RWPE1 (cell line): ENCODE measurements around the gene SNCG.
"Not testable (repeated sequence)": the region's sequence is repeated elsewhere in the genome, so short reads cannot be mapped to it uniquely, and the experiment has no call there.

Experiments used
- CTCF ChIA-PET: fragments of 350-600 bp; sonication (Branson Sonifier 250); formaldehyde crosslinking; extraction: SDS; loops from one replicate; lab custom pipeline; 2021; lab: Yijun Ruan, JAX
- POLR2A ChIA-PET: fragments of 400-600 bp; formaldehyde crosslinking; extraction: SDS; loops from one replicate; lab custom pipeline; 2020; ENCODE audit warnings: antibody characterized with exemption; ENCODE audit not compliant: low non-redundant PET; lab: Yijun Ruan, JAX
- DNase-seq: peaks from one replicate; pipeline ENCODE4 v3.0.0; 2012; ENCODE audit warnings: low spot score
- H3K27ac ChIP-seq: fragments of 450-650 bp; 2 replicates; pipeline ENCODE4 v1.5.1; 2017
- CTCF ChIP-seq: fragments of 450-650 bp; conservative IDR thresholded peaks from 2 replicates; pipeline ENCODE4 v1.5.1; 2017; ENCODE audit warnings: low read depth, mild to moderate bottlenecking

The SNCG gene

GRCh38 chr10:86971232-86971991 is 13.0 kb downstream of the SNCG start:
- ChIA-PET CTCF (interaction anchor here (0.7 to 3.2 kb wide), 3 partner anchors 11 to 67 kb away, joined by 3 to 21 read pairs (median 4); no protein-coding TSS in a partner anchor), POLR2A (interaction anchor here (0.6 to 1.1 kb wide), 5 partner anchors 13 to 231 kb away, joined by 3 to 11 read pairs (median 4); partner anchors contain the start of genes SHLD2 and SNCG)
- DNase-seq = peak; percentile 94
- peak overlapping the region; percentile 100 for H3K27ac ChIP-seq
- TF ChIP-seq CTCF = no peak

GRCh38 chr10:86972613-86973380 is 14.4 kb downstream of the SNCG start:
- ChIA-PET CTCF (no interaction called here), POLR2A (no interaction called here)
- H3K27ac ChIP-seq = peak overlapping the region; percentile 100
- no peak for TF ChIP-seq CTCF
- no peak for DNase-seq

- POLR2A ChIA-PET = interaction anchor here (0.7 kb wide), 1 partner anchor 62 kb away, joined by 3 read pairs; no protein-coding TSS in a partner anchor
- DNase-seq = peak; percentile 36
- CTCF ChIA-PET = interaction anchor here (0.6 to 0.7 kb wide), 2 partner anchors 246 to 559 kb away, joined by 3 read pairs; no protein-coding TSS in a partner anchor
- TF ChIP-seq CTCF = no peak
- H3K27ac ChIP-seq = no peak overlapping the region
Observed at GRCh38 chr10:86974484-86974883, 16.1 kb downstream of the SNCG start.

DNA sequence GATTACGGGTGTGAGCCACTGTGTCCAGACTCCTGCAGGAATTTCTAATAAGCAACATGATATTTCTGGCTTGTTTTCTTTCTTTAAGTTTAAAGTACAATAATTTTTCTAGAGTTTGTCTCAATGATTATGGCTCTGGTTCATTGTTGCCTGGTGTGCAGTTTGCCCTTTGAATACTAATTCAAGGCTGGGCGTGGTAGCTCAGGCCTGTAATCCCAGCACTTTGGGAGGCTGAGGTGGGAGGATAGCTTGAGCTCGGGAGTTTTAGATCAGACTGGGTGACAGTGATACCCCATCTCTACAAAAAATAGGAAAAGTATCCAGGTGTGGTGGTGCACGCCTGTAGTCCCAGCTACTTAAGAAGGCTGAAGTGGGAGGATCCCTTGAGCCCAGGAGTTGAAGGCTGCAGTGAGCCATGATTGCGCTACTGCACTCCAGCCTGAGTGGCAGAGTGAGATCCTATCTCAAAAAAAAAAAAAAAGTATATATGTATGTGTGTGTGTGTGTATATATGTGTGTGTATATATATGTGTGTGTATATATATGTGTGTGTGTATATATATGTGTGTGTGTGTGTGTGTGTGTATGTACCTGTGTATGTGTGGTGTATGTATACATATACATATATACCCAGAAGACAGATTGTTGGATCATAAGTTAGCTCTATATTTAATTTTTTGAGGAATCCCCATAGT is 18.1 kb downstream of the SNCG start:
- POLR2A ChIA-PET = no interaction called here
- no peak for DNase-seq
- no peak overlapping the region for H3K27ac ChIP-seq
- CTCF ChIA-PET = interaction anchor here (0.6 kb wide), 2 partner anchors 73 to 353 kb away, joined by 6 to 7 read pairs; no protein-coding TSS in a partner anchor
- no peak for TF ChIP-seq CTCF

DNA sequence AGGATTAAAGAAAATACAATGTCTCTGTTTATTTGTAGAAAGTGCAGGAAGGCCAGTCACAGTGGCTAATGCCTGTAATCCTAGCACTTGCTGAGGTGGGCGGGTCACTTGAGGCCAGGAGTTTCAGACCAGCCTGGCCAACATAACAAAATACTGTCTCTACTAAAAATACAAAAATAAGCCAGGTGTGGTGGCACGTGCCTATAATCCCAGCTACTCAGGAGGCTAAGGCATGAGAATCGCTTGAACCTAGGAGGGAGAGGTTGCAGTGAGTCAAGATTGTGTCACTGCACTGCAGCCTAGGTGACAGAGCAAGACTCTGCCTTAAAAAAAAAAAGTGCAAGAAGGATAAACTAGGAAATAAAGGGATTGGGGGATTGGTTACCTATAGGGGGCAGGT is 20.1 kb downstream of the SNCG start:
- CTCF ChIA-PET, DNase-seq, H3K27ac ChIP-seq: not testable (repeated sequence)
- POLR2A ChIA-PET = interaction anchor here (0.7 kb wide), 1 partner anchor 270 kb away, joined by 4 read pairs; no protein-coding TSS in a partner anchor

DNA sequence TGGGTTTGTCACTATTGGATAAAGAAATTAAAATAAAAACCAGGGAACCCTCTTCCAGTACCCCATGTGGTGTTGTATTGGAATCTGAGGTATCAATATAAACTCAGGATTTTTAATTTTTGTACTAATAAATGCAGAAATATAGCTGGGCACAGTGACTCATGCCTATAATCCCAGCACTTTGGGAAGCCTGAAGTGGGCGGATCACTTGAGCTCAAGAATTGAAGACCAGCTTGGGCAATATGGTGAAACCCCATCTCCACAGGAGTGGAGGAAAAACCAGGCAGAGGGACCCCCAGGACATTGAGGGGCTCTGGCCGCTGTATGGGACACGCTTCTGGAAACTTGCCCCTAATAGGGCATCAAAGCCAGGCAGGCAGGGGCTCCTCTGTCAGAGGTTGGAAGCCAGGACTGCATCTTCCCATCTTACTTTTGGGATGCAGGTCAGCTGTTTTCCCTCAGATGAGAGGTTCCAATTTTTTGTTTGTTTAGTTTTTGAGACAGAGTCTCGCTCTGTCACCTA is 21.0 kb downstream of the SNCG start:
- no peak for DNase-seq
- no peak for TF ChIP-seq CTCF
- POLR2A ChIA-PET = no interaction called here
- no peak overlapping the region for H3K27ac ChIP-seq
- CTCF ChIA-PET = no interaction called here
